H9 (cell line): ENCODE measurements around the gene RAB9A. TPM values are rescaled to one million over a fixed set of nuclear protein-coding genes. Genes with fewer than 3 reads are reported as not detected.
A peak's percentile ranks its signal among the peaks of the same experiment; 100 is the strongest.
"Not testable (repeated sequence)": the region's sequence is repeated elsewhere in the genome, so short reads cannot be mapped to it uniquely, and the experiment has no call there.

Experiments
- DNase-seq: peaks from one replicate; pipeline ENCODE4 v3.0.0-alpha.2; 2017
- H2AFZ ChIP-seq: one replicate; pipeline ENCODE4 v1.6.1; 2013; ENCODE audit warnings: mild to moderate bottlenecking, low read length, control low read depth, moderate library complexity
- H2AK5ac ChIP-seq: 2 replicates; pipeline ENCODE4 v1.6.1; 2013; ENCODE audit warnings: low read length, control low read depth, mixed read lengths; ENCODE audit not compliant: insufficient read length
- H2BK120ac ChIP-seq: one replicate; pipeline ENCODE4 v1.6.1; 2013; ENCODE audit warnings: low read depth, mild to moderate bottlenecking, low read length, control low read depth, inconsistent platforms; ENCODE audit not compliant: poor library complexity, severe bottlenecking
- H2BK12ac ChIP-seq: 2 replicates; pipeline ENCODE4 v1.6.1; 2013; ENCODE audit warnings: low read length, control low read depth, mixed read lengths, low read depth; ENCODE audit not compliant: insufficient read length
- H2BK15ac ChIP-seq: 2 replicates; pipeline ENCODE4 v1.6.1; 2013; ENCODE audit warnings: low read depth, low read length, control low read depth
- H2BK20ac ChIP-seq: one replicate; pipeline ENCODE4 v1.6.1; 2013; ENCODE audit warnings: low read depth, mild to moderate bottlenecking, low read length, control low read depth, inconsistent platforms; ENCODE audit not compliant: poor library complexity, severe bottlenecking
- H2BK5ac ChIP-seq: 2 replicates; pipeline ENCODE4 v1.6.1; 2013; ENCODE audit warnings: low read length, control low read depth, mixed read lengths; ENCODE audit not compliant: insufficient read length
- H3K14ac ChIP-seq: 2 replicates; pipeline ENCODE4 v1.6.1; 2013; ENCODE audit warnings: low read length, control low read depth; ENCODE audit not compliant: insufficient read depth
- H3K18ac ChIP-seq: 2 replicates; pipeline ENCODE4 v1.6.1; 2013; ENCODE audit warnings: low read depth, mild to moderate bottlenecking, mixed read lengths, low read length, control low read depth; ENCODE audit not compliant: insufficient read length
- H3K23ac ChIP-seq: 2 replicates; pipeline ENCODE4 v1.6.1; 2013; ENCODE audit warnings: low read length, control low read depth, mixed read lengths, low read depth; ENCODE audit not compliant: insufficient read length
- H3K23me2 ChIP-seq: 2 replicates; pipeline ENCODE4 v1.6.1; 2013; ENCODE audit warnings: low read depth, mild to moderate bottlenecking, mixed read lengths, low read length, control low read depth; ENCODE audit not compliant: insufficient read length, poor library complexity, severe bottlenecking
- H3K27ac ChIP-seq: 2 replicates; pipeline ENCODE4 v1.5.1; 2013; ENCODE audit warnings: low read length, control low read depth, mixed read lengths, low read depth; ENCODE audit not compliant: insufficient read length
- H3K27me3 ChIP-seq: 2 replicates; pipeline ENCODE4 v1.6.1; 2013; ENCODE audit warnings: low read length, control low read depth, inconsistent platforms; ENCODE audit not compliant: insufficient read depth
- H3K4ac ChIP-seq: 2 replicates; pipeline ENCODE4 v1.6.1; 2013; ENCODE audit warnings: low read depth, mild to moderate bottlenecking, control low read depth, inconsistent platforms, low read length, moderate library complexity
- H3K4me1 ChIP-seq: 2 replicates; pipeline ENCODE4 v1.6.1; 2013; ENCODE audit warnings: low read length, control low read depth, inconsistent platforms; ENCODE audit not compliant: insufficient read depth
- H3K4me2 ChIP-seq: 2 replicates; pipeline ENCODE4 v1.6.1; 2013; ENCODE audit warnings: low read length, control low read depth, mixed read lengths; ENCODE audit not compliant: insufficient read length, insufficient read depth
- H3K56ac ChIP-seq: 2 replicates; pipeline ENCODE4 v1.6.1; 2013; ENCODE audit warnings: low read depth, mild to moderate bottlenecking, mixed read lengths, low read length, control low read depth; ENCODE audit not compliant: insufficient read length
- H3K79me1 ChIP-seq: 2 replicates; pipeline ENCODE4 v1.6.1; 2013; ENCODE audit warnings: low read depth, mild to moderate bottlenecking, moderate library complexity, low read length, control low read depth, inconsistent platforms; ENCODE audit not compliant: insufficient read depth, poor library complexity, severe bottlenecking
- H3K79me2 ChIP-seq: 2 replicates; pipeline ENCODE4 v1.6.1; 2013; ENCODE audit warnings: low read length, control low read depth, inconsistent platforms; ENCODE audit not compliant: insufficient read depth
- H3K9ac ChIP-seq: 2 replicates; pipeline ENCODE4 v1.6.1; 2013; ENCODE audit warnings: low read length, control low read depth, mixed read lengths; ENCODE audit not compliant: insufficient read length; ENCODE audit errors: extremely low read depth
- H3K9me3 ChIP-seq: one replicate; pipeline ENCODE4 v1.6.1; 2013; ENCODE audit warnings: low read depth, low read length, inconsistent platforms; ENCODE audit not compliant: control insufficient read depth
- H3T11ph ChIP-seq: one replicate; pipeline ENCODE4 v1.6.1; 2013; ENCODE audit warnings: mild to moderate bottlenecking, low read length, control low read depth, inconsistent platforms
- H4K20me1 ChIP-seq: one replicate; pipeline ENCODE4 v1.6.1; 2013; ENCODE audit not compliant: control insufficient read depth, insufficient read length, insufficient read depth
- H4K5ac ChIP-seq: 2 replicates; pipeline ENCODE4 v1.6.1; 2013; ENCODE audit warnings: low read depth, mild to moderate bottlenecking, mixed read lengths, low read length, control low read depth; ENCODE audit not compliant: insufficient read length
- H4K8ac ChIP-seq: replicated peaks from 2 replicates; pipeline ENCODE4 v1.6.1; 2013; ENCODE audit warnings: low read length, control low read depth, mixed read lengths, low read depth; ENCODE audit not compliant: insufficient read length
- H4K91ac ChIP-seq: 2 replicates; pipeline ENCODE4 v1.6.1; 2013; ENCODE audit warnings: low read depth, mild to moderate bottlenecking, moderate library complexity, mixed read lengths, low read length, control low read depth; ENCODE audit not compliant: insufficient read length
- H3K27ac Mint-ChIP-seq, 3 experiments: 2 replicates in 2 of 3; 3 replicates in 1 of 3; pipeline ENCODE4 v1.8.0; 2020 to 2021; ENCODE audit warnings: mixed read lengths in 3 of 3, mild to moderate bottlenecking in 1 of 3, moderate library complexity in 1 of 3
- H3K27me3 Mint-ChIP-seq: 2 replicates; pipeline ENCODE4 v1.8.0; 2021; ENCODE audit warnings: low read depth, mild to moderate bottlenecking, moderate library complexity, mixed read lengths
- H3K36me3 Mint-ChIP-seq, 3 experiments: 2 replicates in 2 of 3; 3 replicates in 1 of 3; pipeline ENCODE4 v1.8.0; 2020 to 2021; ENCODE audit warnings: low read depth in 3 of 3, mixed read lengths in 3 of 3; ENCODE audit not compliant: insufficient read depth in 1 of 3
- H3K4me1 Mint-ChIP-seq, 2 experiments: 2 replicates each; pipeline ENCODE4 v1.8.0; 2020; ENCODE audit warnings: mixed read lengths in 2 of 2
- H3K4me3 Mint-ChIP-seq, 2 experiments: 2 replicates in 1 of 2; 3 replicates in 1 of 2; pipeline ENCODE4 v1.8.0; 2020 to 2021; ENCODE audit warnings: mild to moderate bottlenecking in 2 of 2, mixed read lengths in 2 of 2, moderate library complexity in 1 of 2
- H3K9me3 Mint-ChIP-seq, 2 experiments: 2 replicates in 1 of 2; 3 replicates in 1 of 2; pipeline ENCODE4 v1.8.0; 2020; ENCODE audit warnings: mild to moderate bottlenecking in 2 of 2, mixed read lengths in 2 of 2, moderate library complexity in 1 of 2
- CTCF ChIP-seq: fragments of 200-600 bp; sonication (generic); conservative IDR thresholded peaks from 3 replicates; pipeline ENCODE4 v1.8.0; 2021; ENCODE audit warnings: antibody characterized with exemption, mild to moderate bottlenecking
- WGBS: extraction: QIAGEN DNeasy Blood & Tissue Kit; methylation state at CpG from one replicate; pipeline ENCODE4 v1.1.7; 2013; ENCODE audit warnings: missing lambda C conversion rate, low lambda C conversion rate, mixed read lengths; ENCODE audit not compliant: insufficient read length; ENCODE audit errors: extremely low coverage; 5-methylcytosine and 5-hydroxymethylcytosine counted together
- total RNA-seq: library from RNA; stranded (reverse); gene quantifications from 2 replicates; pipeline ENCODE4 v1.2.1, GENCODE V29; 2021

Gene RAB9A
- total RNA-seq, 1 experiment from 2014 or later, result 21.3 TPM

DNA sequence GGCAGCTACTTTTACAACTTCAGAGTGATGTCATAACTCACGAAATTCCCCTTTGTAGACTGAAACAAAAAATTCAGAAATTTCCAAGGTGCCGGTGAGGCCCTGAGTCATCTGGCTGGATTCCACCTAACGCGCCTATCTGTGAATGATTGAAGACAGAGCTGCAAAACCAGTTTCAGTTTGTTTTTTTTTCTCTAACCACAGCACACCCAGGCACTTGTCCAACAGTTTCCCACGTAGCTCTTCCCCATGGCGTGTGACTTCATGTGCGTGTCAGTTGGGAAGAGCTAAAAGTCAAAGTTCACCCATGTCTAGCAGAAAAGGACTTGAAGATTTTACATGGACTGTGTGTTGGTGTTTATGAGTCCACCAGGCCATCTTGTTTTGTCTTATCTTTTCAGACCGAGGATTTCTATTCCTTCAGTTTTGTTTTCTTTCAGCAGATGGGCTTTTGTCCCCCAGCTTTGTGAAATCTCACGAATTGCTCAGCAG is 19.6 kb upstream of the RAB9A start:
- H2BK20ac ChIP-seq, result no peak overlapping the region
- H3K27me3 Mint-ChIP-seq, result no peaks in the 10 kb centered on the region; the same call in 1 of the 2 replicates
- H2BK5ac ChIP-seq, result no peak overlapping the region
- H2AK5ac ChIP-seq, result no peak overlapping the region
- TF ChIP-seq CTCF, result no peak
- no peak overlapping the region for H4K8ac ChIP-seq
- H3K23me2 ChIP-seq, result no peaks in the 10 kb centered on the region
- H3K79me1 ChIP-seq, result no peaks in the 10 kb centered on the region
- no peaks in the 10 kb centered on the region for H3K9me3 ChIP-seq
- no peaks in the 10 kb centered on the region; the same call in 1 of the 2 replicates for H3K79me2 ChIP-seq
- H3K9me3 Mint-ChIP-seq, result peaks cover 27 to 58% of the 10 kb centered on the region in 2 experiments
- no peak overlapping the region for H3K14ac ChIP-seq
- no peak overlapping the region for H2BK15ac ChIP-seq
- H3K4me1 ChIP-seq, result no peaks in the 10 kb centered on the region
- no peak overlapping the region for H2BK120ac ChIP-seq
- H3K9ac ChIP-seq, result no peak overlapping the region
- no peak overlapping the region for H3K18ac ChIP-seq
- H3K4me1 Mint-ChIP-seq, result 0 out of 4 replicates have a peak, but pooled peaks cover 0 to 4% of the 10 kb centered on the region in 2 experiments
- no peak overlapping the region for H2AFZ ChIP-seq
- H4K91ac ChIP-seq, result no peak overlapping the region
- H3K27ac Mint-ChIP-seq, result peak overlapping the region in 1 of 3 experiments; percentile 56; a peak in 1 of 7 replicates
- no peak overlapping the region for H3T11ph ChIP-seq
- WGBS, result no CpG with 5 or more reads among the region's 9 CpGs
- no peak overlapping the region for H4K5ac ChIP-seq
- H3K4me3 Mint-ChIP-seq, result no peak overlapping the region
- no peak overlapping the region for H3K4ac ChIP-seq
- H3K4me2 ChIP-seq, result no peak overlapping the region
- no peak overlapping the region for H2BK12ac ChIP-seq
- no peaks in the 10 kb centered on the region for H4K20me1 ChIP-seq
- H3K27me3 ChIP-seq, result no peaks in the 10 kb centered on the region
- no peak overlapping the region for H3K56ac ChIP-seq
- no peak overlapping the region for H3K27ac ChIP-seq
- H3K23ac ChIP-seq, result no peak overlapping the region
- H3K36me3 Mint-ChIP-seq, result peaks cover 0 to 7% (median 0%) of the 10 kb centered on the region in 3 experiments; a peak in 2 of 7 replicates
- DNase-seq, result no peak

GRCh38 chrX:13669755-13670154 is 19.2 kb upstream of the RAB9A start:
- not testable (repeated sequence) for H3K4ac ChIP-seq, H3K36me3 Mint-ChIP-seq, H3K27ac ChIP-seq, H3K18ac ChIP-seq, H3K79me2 ChIP-seq, H4K20me1 ChIP-seq, H3K4me1 ChIP-seq, H2BK20ac ChIP-seq, H3T11ph ChIP-seq, H3K9me3 ChIP-seq, H2BK12ac ChIP-seq, H3K4me2 ChIP-seq, H3K14ac ChIP-seq, H2BK15ac ChIP-seq, H2BK5ac ChIP-seq, H2BK120ac ChIP-seq, H3K9ac ChIP-seq, H3K27me3 Mint-ChIP-seq, H2AK5ac ChIP-seq, H3K56ac ChIP-seq, H3K23ac ChIP-seq, DNase-seq, H3K23me2 ChIP-seq, H3K79me1 ChIP-seq, H3K27ac Mint-ChIP-seq, H2AFZ ChIP-seq, H3K4me3 Mint-ChIP-seq, H4K5ac ChIP-seq, H3K27me3 ChIP-seq, H4K91ac ChIP-seq, H4K8ac ChIP-seq, H3K4me1 Mint-ChIP-seq
- peaks cover 25 to 56% of the 10 kb centered on the region in 2 experiments for H3K9me3 Mint-ChIP-seq
- WGBS, result no CpG with 5 or more reads among the region's 8 CpGs
